ENCODE data around the gene ADAMTS14. TPM values are rescaled to one million over a fixed set of nuclear protein-coding genes. Genes with fewer than 3 reads are reported as not detected.

ADAMTS14 gene
- total RNA-seq, 1 experiment from 2014 or later = 1.6 TPM

GRCh38 chr10:70669015-70669414, 3.3 kb upstream of the ADAMTS14 start:
- no peak overlapping the region for H4K8ac ChIP-seq (replicated peaks; ENCODE audit: insufficient read length, low read depth, low read length)
- Mint-ChIP-seq H3K4me3 (no peak overlapping the region), H3K36me3 (ENCODE audit: insufficient read depth in 1 of 3, low read depth in 3 of 3) (peaks cover 5 to 13% (median 9%) of the 10 kb centered on the region in 3 experiments; a peak in 6 of 7 replicates), H3K9me3 (peaks cover 12 to 18% of the 10 kb centered on the region in 2 experiments), H3K27me3 (ENCODE audit: low read depth) (peaks cover 51% of the 10 kb centered on the region), H3K27ac (no peak overlapping the region), H3K4me1 (peaks cover 21 to 30% of the 10 kb centered on the region in 2 experiments)
- H2BK15ac ChIP-seq (ENCODE audit: low read depth, low read length) = no peak overlapping the region
- H2BK12ac ChIP-seq (ENCODE audit: insufficient read length, low read depth, low read length) = no peak overlapping the region
- peaks cover 5% of the 10 kb centered on the region for H3K23me2 ChIP-seq (ENCODE audit: insufficient read length, low read depth, low read length, poor library complexity, severe bottlenecking)
- no peak overlapping the region for H3K23ac ChIP-seq (ENCODE audit: insufficient read length, low read depth, low read length)
- H4K20me1 ChIP-seq (ENCODE audit: control insufficient read depth, insufficient read depth, insufficient read length) = no peaks in the 10 kb centered on the region
- H2BK20ac ChIP-seq (ENCODE audit: low read depth, low read length, poor library complexity, severe bottlenecking) = no peak overlapping the region
- H3K27ac ChIP-seq (ENCODE audit: insufficient read length, low read depth, low read length) = no peak overlapping the region
- H3K9ac ChIP-seq (ENCODE audit: extremely low read depth, insufficient read length, low read length) = no peak overlapping the region
- H2AK5ac ChIP-seq (ENCODE audit: insufficient read length, low read length) = no peak overlapping the region
- H3K14ac ChIP-seq (ENCODE audit: insufficient read depth, low read length) = no peak overlapping the region
- H3T11ph ChIP-seq (ENCODE audit: low read length) = no peak overlapping the region
- H3K4me2 ChIP-seq (ENCODE audit: insufficient read depth, insufficient read length, low read length) = no peak overlapping the region
- H3K27me3 ChIP-seq (ENCODE audit: insufficient read depth, low read length) = no peaks in the 10 kb centered on the region; the same call in 1 of the 2 replicates
- no peak overlapping the region for H2BK120ac ChIP-seq (ENCODE audit: low read depth, low read length, poor library complexity, severe bottlenecking)
- no peak overlapping the region for H4K91ac ChIP-seq (ENCODE audit: insufficient read length, low read depth, low read length)
- H3K79me1 ChIP-seq (ENCODE audit: insufficient read depth, low read depth, low read length, poor library complexity, severe bottlenecking) = no peaks in the 10 kb centered on the region
- no peak overlapping the region for H3K18ac ChIP-seq (ENCODE audit: insufficient read length, low read depth, low read length)
- H3K4ac ChIP-seq (ENCODE audit: low read depth, low read length) = no peak overlapping the region
- no peaks in the 10 kb centered on the region for H3K79me2 ChIP-seq (ENCODE audit: insufficient read depth, low read length)
- no peak overlapping the region for H4K5ac ChIP-seq (ENCODE audit: insufficient read length, low read depth, low read length)
- peaks cover 6% of the 10 kb centered on the region for H3K9me3 ChIP-seq (ENCODE audit: control insufficient read depth, low read depth, low read length)
- H2BK5ac ChIP-seq (ENCODE audit: insufficient read length, low read length) = no peak overlapping the region
- no peak overlapping the region for H3K56ac ChIP-seq (ENCODE audit: insufficient read length, low read depth, low read length)
- no peak for TF ChIP-seq CTCF (conservative IDR thresholded peaks at IDR 0.05)
- H3K4me1 ChIP-seq (ENCODE audit: insufficient read depth, low read length) = no peaks in the 10 kb centered on the region; the same call in 1 of the 2 replicates
- H2AFZ ChIP-seq (ENCODE audit: low read length) = no peak overlapping the region
- DNase-seq = no peak
